Measurements from ENCODE around the gene SOX18. TPM values are rescaled to one million over a fixed set of nuclear protein-coding genes. Genes with fewer than 3 reads are reported as not detected.

Gene SOX18
- total RNA-seq, 1 experiment from 2014 or later, result 0.30 TPM

DNA sequence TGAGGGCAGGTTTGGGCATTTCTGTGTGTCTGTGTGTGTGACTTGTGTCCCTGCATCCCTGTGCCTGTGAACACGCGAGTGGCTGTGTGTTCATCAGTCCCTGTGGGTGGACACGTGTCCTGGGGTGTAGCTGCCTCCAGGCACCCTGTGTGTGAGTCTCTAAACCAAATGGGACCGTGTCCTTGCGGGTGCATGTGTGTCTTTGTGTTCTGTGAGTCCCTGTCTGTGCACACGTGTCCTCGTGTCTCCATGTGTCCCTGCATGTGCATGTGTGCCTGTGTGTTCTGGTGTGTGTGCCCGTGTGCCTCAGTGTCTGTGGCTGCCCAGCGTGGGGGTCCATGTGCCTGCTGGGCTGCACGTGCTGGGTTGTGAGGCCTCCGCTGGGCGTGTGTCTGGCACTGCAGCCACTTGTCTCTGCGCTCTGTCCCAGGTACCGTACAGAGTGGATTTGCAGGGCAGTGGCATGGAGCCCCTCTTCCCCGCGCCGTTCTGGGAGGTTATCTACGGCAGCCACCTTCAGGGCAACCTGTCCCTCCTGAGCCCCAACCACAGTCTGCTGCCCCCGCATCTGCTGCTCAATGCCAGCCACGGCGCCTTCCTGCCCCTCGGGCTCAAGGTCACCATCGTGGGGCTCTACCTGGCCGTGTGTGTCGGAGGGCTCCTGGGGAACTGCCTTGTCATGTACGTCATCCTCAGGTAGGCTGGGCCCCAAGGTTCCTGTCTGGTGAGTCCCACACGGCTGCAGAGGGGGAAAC lies 43.0 kb upstream of the SOX18 start:
- ChIA-PET CTCF (interaction anchor here (0.6 kb wide), 1 partner anchor 10 kb away, joined by 10 read pairs; no protein-coding TSS in a partner anchor), POLR2A (ENCODE audit: low non-redundant PET) (no interaction called here)
- no peaks in the 10 kb centered on the region for H3K4me1 ChIP-seq (ENCODE audit: insufficient read depth, low read length, poor library complexity, severe bottlenecking)
- TF ChIP-seq EZH2 (IDR thresholded peaks at IDR 0.05; ENCODE audit: borderline replicate concordance, low read depth, low read length, poor library complexity, severe bottlenecking), result no peak
- TF ChIP-seq, protein P1, sequence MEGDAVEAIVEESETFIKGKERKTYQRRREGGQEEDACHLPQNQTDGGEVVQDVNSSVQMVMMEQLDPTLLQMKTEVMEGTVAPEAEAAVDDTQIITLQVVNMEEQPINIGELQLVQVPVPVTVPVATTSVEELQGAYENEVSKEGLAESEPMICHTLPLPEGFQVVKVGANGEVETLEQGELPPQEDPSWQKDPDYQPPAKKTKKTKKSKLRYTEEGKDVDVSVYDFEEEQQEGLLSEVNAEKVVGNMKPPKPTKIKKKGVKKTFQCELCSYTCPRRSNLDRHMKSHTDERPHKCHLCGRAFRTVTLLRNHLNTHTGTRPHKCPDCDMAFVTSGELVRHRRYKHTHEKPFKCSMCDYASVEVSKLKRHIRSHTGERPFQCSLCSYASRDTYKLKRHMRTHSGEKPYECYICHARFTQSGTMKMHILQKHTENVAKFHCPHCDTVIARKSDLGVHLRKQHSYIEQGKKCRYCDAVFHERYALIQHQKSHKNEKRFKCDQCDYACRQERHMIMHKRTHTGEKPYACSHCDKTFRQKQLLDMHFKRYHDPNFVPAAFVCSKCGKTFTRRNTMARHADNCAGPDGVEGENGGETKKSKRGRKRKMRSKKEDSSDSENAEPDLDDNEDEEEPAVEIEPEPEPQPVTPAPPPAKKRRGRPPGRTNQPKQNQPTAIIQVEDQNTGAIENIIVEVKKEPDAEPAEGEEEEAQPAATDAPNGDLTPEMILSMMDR (conservative IDR thresholded peaks at IDR 0.05; ENCODE audit: low read depth, low read length), result no peak
- no peak for DNase-seq (ENCODE audit: low spot score)
- intact Hi-C loops (cut with micrococcal nuclease; ENCODE audit: unreplicated experiment), result no loop called here
- no peaks in the 10 kb centered on the region for H3K36me3 ChIP-seq (ENCODE audit: insufficient read depth, low read length, poor library complexity, severe bottlenecking)
- H3K27ac ChIP-seq (ENCODE audit: low read depth, low read length, poor library complexity, severe bottlenecking), result no peak overlapping the region
- H3K27me3 ChIP-seq (replicated peaks; ENCODE audit: insufficient read depth, low read depth, low read length, poor library complexity), result no peaks in the 10 kb centered on the region
- H3K4me3 ChIP-seq (ENCODE audit: low read depth, low read length, poor library complexity, severe bottlenecking), result no peak overlapping the region
- H3K9me3 ChIP-seq (ENCODE audit: low read depth, low read length, poor library complexity, severe bottlenecking), result no peaks in the 10 kb centered on the region
- BruUV-seq (replicated peaks), result no TSS peak

DNA sequence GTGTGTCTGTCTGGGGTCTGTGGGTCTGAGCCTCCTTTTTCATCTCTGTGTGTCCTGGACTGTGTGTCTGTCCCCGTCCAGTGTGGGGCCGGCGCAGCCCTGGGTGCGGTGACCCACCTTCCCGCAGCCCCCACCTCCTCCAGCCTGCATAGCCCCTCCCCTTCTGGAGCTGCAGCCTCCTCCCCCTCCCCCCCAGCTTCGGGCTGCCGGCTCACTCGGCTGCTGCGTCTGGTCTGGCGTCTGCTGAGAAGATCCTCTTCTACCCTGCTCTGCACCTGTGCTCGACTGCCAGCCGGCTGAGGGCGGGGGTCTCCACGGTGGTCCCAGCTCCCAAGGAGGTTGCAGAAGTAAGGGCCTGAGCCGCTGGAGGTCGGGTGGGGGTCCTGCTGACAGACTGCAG lies 42.3 kb upstream of the SOX18 start:
- intact Hi-C loops (cut with micrococcal nuclease; ENCODE audit: unreplicated experiment), result no loop called here
- Histone ChIP-seq H3K4me1 (ENCODE audit: insufficient read depth, low read length, poor library complexity, severe bottlenecking) (no peaks in the 10 kb centered on the region), H3K9me3 (ENCODE audit: low read depth, low read length, poor library complexity, severe bottlenecking) (no peaks in the 10 kb centered on the region), H3K27ac (ENCODE audit: low read depth, low read length, poor library complexity, severe bottlenecking) (no peak overlapping the region), H3K4me3 (ENCODE audit: low read depth, low read length, poor library complexity, severe bottlenecking) (no peak overlapping the region), H3K27me3 (replicated peaks; ENCODE audit: insufficient read depth, low read depth, low read length, poor library complexity) (no peaks in the 10 kb centered on the region), H3K36me3 (ENCODE audit: insufficient read depth, low read length, poor library complexity, severe bottlenecking) (no peaks in the 10 kb centered on the region)
- TF ChIP-seq, protein P1 (conservative IDR thresholded peaks at IDR 0.05; ENCODE audit: low read depth, low read length), result no peak
- TF ChIP-seq EZH2 (IDR thresholded peaks at IDR 0.05; ENCODE audit: borderline replicate concordance, low read depth, low read length, poor library complexity, severe bottlenecking), result no peak
- ChIA-PET CTCF (interaction anchor here (0.6 kb wide), 1 partner anchor 11 kb away, joined by 10 read pairs; no protein-coding TSS in a partner anchor), POLR2A (ENCODE audit: low non-redundant PET) (no interaction called here)
- no TSS peak for BruUV-seq (replicated peaks)
- no peak for DNase-seq (ENCODE audit: low spot score)

DNA sequence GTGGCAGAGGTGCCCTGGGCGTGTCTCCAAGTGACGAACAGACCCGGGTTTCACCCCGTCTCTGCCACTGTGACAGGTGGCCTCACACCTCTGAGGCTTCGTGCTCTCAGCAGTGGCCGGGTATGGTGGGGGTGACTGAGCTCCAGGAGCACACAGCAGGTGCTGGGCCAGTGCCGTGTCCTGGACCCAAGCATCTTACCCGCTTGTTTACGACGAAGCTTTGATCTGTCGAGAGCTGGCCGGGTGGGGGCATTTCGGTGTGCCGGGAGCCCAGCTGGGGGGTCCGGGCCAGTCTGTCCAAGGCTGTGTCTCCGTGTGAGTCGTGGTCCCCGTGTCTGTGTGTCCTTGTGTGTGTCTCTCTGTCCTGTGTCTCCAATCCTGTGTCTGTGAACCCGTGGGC lies 41.9 kb upstream of the SOX18 start:
- intact Hi-C loops (cut with micrococcal nuclease; ENCODE audit: unreplicated experiment), result no loop called here
- ChIA-PET CTCF (no interaction called here), POLR2A (ENCODE audit: low non-redundant PET) (no interaction called here)
- no peak for DNase-seq (ENCODE audit: low spot score)
- no peaks in the 10 kb centered on the region for H3K9me3 ChIP-seq (ENCODE audit: low read depth, low read length, poor library complexity, severe bottlenecking)
- H3K36me3 ChIP-seq (ENCODE audit: insufficient read depth, low read length, poor library complexity, severe bottlenecking), result no peaks in the 10 kb centered on the region
- TF ChIP-seq EZH2 (IDR thresholded peaks at IDR 0.05; ENCODE audit: borderline replicate concordance, low read depth, low read length, poor library complexity, severe bottlenecking), result no peak
- TF ChIP-seq, protein P1 (conservative IDR thresholded peaks at IDR 0.05; ENCODE audit: low read depth, low read length), result no peak
- BruUV-seq (replicated peaks), result no TSS peak
- no peaks in the 10 kb centered on the region for H3K27me3 ChIP-seq (replicated peaks; ENCODE audit: insufficient read depth, low read depth, low read length, poor library complexity)
- no peaks in the 10 kb centered on the region for H3K4me1 ChIP-seq (ENCODE audit: insufficient read depth, low read length, poor library complexity, severe bottlenecking)
- no peak overlapping the region for H3K27ac ChIP-seq (ENCODE audit: low read depth, low read length, poor library complexity, severe bottlenecking)
- no peak overlapping the region for H3K4me3 ChIP-seq (ENCODE audit: low read depth, low read length, poor library complexity, severe bottlenecking)
